WTC11 (cell line): ENCODE results near the gene STK17A.

ENCODE experiments used
- CTCF ChIP-seq: fragments of 200-600 bp; IDR thresholded peaks from 2 replicates; pipeline ENCODE4 v1.8.0; 2022; ENCODE audit warnings: antibody characterized with exemption
- MAX ChIP-seq: sonication (generic); formaldehyde crosslinking; IDR thresholded peaks from 2 replicates; pipeline ENCODE4 v1.8.0; 2022; ENCODE audit warnings: mild to moderate bottlenecking, missing genetic modification reagents

- TF ChIP-seq MAX (no peak), CTCF (no peak)
Measured at GRCh38 chr7:43656997-43657396, 74.1 kb downstream of the STK17A start.
